GM10847 (cell line): ENCODE measurements around the gene MBD2.

Source experiments
- POLR2A ChIP-seq: IDR thresholded peaks from 2 replicates; pipeline ENCODE4 v1.6.1; 2011; ENCODE audit not compliant: insufficient read length; ENCODE audit errors: extremely low read depth

The MBD2 gene

DNA sequence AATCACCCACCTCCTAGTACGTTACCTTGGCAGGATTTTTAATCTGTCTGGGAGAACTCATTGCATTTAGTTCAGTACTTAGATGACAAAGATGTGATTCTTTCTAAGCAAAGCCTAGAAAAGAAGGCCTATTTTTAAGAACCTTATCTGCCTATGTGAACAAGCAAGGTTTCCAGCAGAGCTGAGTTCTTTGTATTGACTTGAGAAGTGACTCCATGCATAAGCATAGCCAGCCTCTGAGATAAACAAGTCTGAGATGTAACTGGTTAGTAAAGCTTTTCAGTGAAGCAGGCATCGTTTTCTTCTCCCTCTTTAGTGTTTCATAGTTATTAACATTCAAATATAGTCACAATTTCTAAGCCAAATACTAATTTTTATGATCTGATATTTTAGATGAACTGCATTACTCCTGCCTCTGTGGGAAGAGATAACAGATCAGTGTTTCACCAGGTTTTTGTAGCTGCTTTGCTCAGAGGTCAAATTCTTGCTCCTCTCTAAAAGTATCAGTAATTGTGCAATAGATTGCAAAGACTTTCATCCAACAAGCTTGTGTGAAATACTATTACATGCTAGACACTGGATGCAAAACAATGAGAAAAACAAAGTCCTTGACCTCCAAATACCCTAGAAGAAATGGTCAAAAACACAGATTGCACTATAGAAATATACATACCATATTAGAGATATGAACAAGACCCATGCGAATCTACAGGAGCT lies 107.8 kb downstream of the MBD2 start:
- TF ChIP-seq POLR2A, result no peak

DNA sequence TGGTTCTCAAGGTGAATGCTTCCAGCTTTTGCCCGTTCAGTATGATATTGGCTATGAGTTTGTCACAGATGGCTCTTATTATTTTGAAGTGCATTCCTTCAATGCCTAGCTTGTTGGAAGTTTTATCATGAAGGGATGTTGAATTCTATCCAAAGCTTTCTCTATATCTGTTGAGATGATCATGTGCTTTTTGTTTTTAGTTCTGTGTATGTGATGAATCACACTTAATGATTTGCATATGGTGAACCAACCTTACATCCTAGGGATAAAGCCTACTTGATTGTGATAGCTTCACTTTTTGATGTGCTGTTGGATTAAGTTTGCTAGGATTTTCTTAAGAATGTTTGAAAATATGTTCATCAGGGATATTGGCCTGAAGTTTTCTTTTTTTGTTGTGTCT lies 112.1 kb downstream of the MBD2 start:
- no peak for TF ChIP-seq POLR2A

- TF ChIP-seq POLR2A, result no peak
Observed at GRCh38 chr18:54109131-54109683, 115.3 kb downstream of the MBD2 start.

GRCh38 chr18:54102123-54102522 lies 122.3 kb downstream of the MBD2 start:
- TF ChIP-seq POLR2A, result no peak
